Endodermal cell (in vitro differentiated cells): ENCODE results near the gene GHDC. TPM values are rescaled to one million over a fixed set of nuclear protein-coding genes. Genes with fewer than 3 reads are reported as not detected.
A peak's percentile ranks its signal among the peaks of the same experiment; 100 is the strongest.

ENCODE experiments used
- DNase-seq: peaks from one replicate; pipeline ENCODE4 v3.0.0-alpha.2; 2017
- H3K27ac ChIP-seq: 2 replicates; pipeline ENCODE4 v1.5.1; 2013; ENCODE audit warnings: mild to moderate bottlenecking, low read depth, low read length, moderate library complexity
- H3K27me3 ChIP-seq: 2 replicates; pipeline ENCODE4 v1.6.1; 2013; ENCODE audit warnings: mild to moderate bottlenecking, low read length, moderate library complexity; ENCODE audit not compliant: insufficient read depth, control insufficient read depth, poor library complexity, severe bottlenecking
- H3K36me3 ChIP-seq: 2 replicates; pipeline ENCODE4 v1.7.0; 2013; ENCODE audit warnings: mild to moderate bottlenecking, low read length, moderate library complexity; ENCODE audit not compliant: control insufficient read depth, insufficient read depth
- H3K4me1 ChIP-seq: one replicate; pipeline ENCODE4 v1.7.0; 2013; ENCODE audit warnings: low read length; ENCODE audit not compliant: control insufficient read depth, insufficient read depth
- H3K4me3 ChIP-seq: 2 replicates; pipeline ENCODE4 v1.5.1; 2013; ENCODE audit warnings: mild to moderate bottlenecking, low read length, moderate library complexity
- H3K9ac ChIP-seq: 2 replicates; pipeline ENCODE4 v1.6.1; 2013; ENCODE audit warnings: mild to moderate bottlenecking, low read length, moderate library complexity; ENCODE audit not compliant: poor library complexity, severe bottlenecking; ENCODE audit errors: extremely low read depth
- H3K9me3 ChIP-seq: 2 replicates; pipeline ENCODE4 v1.6.1; 2013; ENCODE audit warnings: mild to moderate bottlenecking, low read length, moderate library complexity; ENCODE audit not compliant: control insufficient read depth
- H3K27ac Mint-ChIP-seq: 2 replicates; pipeline ENCODE4 v1.8.0; 2020; ENCODE audit warnings: mixed read lengths
- H3K27me3 Mint-ChIP-seq: 2 replicates; pipeline ENCODE4 v1.8.0; 2021; ENCODE audit warnings: mild to moderate bottlenecking, mixed read lengths; ENCODE audit not compliant: insufficient read depth
- H3K36me3 Mint-ChIP-seq: 2 replicates; pipeline ENCODE4 v1.8.0; 2020; ENCODE audit warnings: low read depth, mixed read lengths
- H3K4me1 Mint-ChIP-seq: 2 replicates; pipeline ENCODE4 v1.8.0; 2020; ENCODE audit warnings: mixed read lengths
- H3K4me3 Mint-ChIP-seq: 2 replicates; pipeline ENCODE4 v1.8.0; 2020; ENCODE audit warnings: mild to moderate bottlenecking, moderate library complexity, mixed read lengths
- H3K9me3 Mint-ChIP-seq: 2 replicates; pipeline ENCODE4 v1.8.0; 2020; ENCODE audit warnings: mild to moderate bottlenecking, mixed read lengths
- WGBS, 2 experiments: methylation state at CpG; one replicate each; pipeline versions ENCODE4 v1.1.5 to v1.1.7; 2013; ENCODE audit warnings: missing lambda C conversion rate in 2 of 2, mixed read lengths in 1 of 2; ENCODE audit not compliant: insufficient coverage in 1 of 2, insufficient read length in 1 of 2; 5-methylcytosine and 5-hydroxymethylcytosine counted together
- total RNA-seq, 2 donors: library from RNA; stranded (reverse); fragmentation: NEBNext Ultra II Directional in 1 of 2; extraction: Animal tissue kit (Norgen Biotek cat#: 25700) in 1 of 2; gene quantifications; 2 replicates in 1 of 2; 3 replicates in 1 of 2; pipeline ENCODE4 v1.2.1, GENCODE V29; 2021
- TF ChIP-seq, protein P1 (sequence below): fragments of 200-600 bp; sonication (generic); conservative IDR thresholded peaks from 2 replicates; pipeline ENCODE4 v1.5.0; 2021; ENCODE audit warnings: antibody characterized with exemption, mild to moderate bottlenecking

GHDC gene
- total RNA-seq, 2 donors from 2014 or later, result 4.4 to 8.4 TPM

DNA sequence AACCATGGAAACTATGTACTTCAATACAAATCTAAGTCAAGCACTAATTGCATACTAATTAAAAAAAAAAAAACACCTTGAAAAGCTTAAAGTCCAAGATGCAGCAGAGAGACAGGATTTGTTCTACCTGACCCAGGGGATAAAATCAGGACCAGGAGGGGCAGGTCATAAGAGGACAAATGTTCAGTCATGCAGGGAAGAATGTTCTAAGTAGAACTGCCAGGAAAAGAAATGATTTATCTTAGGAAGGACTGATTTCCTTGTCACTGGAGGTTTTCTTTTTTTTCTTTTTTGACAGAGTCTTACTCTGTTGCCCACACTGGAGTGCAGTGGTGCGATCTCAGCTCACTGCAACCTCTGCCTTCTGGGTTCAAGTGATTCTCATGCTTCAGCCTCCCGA is 9.1 kb upstream of the GHDC start:
- H3K9ac ChIP-seq, result no peak overlapping the region

DNA sequence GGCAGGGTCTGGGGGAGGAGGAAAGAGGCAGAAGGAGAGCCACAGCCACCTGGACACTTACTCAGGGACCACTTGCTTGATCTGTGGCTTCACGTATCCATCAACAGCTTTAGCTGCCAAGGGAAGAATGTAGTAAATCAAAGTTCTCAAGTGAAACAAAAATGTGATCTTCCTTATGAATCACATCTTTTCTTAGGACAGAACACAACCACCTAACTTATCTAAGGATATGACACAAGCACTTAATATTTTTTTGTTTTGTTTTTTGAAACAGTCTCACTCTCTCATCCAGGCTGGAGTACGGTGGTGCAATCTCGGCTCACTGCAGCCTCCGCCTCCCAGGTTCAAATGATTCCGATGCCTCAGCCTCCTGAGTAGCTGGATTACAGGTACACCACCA is 8.4 kb upstream of the GHDC start:
- Histone ChIP-seq H3K36me3 (peaks cover 66% of the 10 kb centered on the region), H3K9ac (no peak overlapping the region), H3K9me3 (no peaks in the 10 kb centered on the region), H3K4me3 (no peak overlapping the region), H3K27ac (no peak overlapping the region), H3K4me1 (no peaks in the 10 kb centered on the region), H3K27me3 (no peaks in the 10 kb centered on the region)
- H3K4me3 Mint-ChIP-seq, result no peak overlapping the region
- DNase-seq, result no peak
- TF ChIP-seq, protein P1, sequence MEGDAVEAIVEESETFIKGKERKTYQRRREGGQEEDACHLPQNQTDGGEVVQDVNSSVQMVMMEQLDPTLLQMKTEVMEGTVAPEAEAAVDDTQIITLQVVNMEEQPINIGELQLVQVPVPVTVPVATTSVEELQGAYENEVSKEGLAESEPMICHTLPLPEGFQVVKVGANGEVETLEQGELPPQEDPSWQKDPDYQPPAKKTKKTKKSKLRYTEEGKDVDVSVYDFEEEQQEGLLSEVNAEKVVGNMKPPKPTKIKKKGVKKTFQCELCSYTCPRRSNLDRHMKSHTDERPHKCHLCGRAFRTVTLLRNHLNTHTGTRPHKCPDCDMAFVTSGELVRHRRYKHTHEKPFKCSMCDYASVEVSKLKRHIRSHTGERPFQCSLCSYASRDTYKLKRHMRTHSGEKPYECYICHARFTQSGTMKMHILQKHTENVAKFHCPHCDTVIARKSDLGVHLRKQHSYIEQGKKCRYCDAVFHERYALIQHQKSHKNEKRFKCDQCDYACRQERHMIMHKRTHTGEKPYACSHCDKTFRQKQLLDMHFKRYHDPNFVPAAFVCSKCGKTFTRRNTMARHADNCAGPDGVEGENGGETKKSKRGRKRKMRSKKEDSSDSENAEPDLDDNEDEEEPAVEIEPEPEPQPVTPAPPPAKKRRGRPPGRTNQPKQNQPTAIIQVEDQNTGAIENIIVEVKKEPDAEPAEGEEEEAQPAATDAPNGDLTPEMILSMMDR, result no peak
- no peak overlapping the region for H3K27ac Mint-ChIP-seq
- no peaks in the 10 kb centered on the region for H3K9me3 Mint-ChIP-seq
- H3K4me1 Mint-ChIP-seq, result peaks cover 5% of the 10 kb centered on the region
- H3K27me3 Mint-ChIP-seq, result no peaks in the 10 kb centered on the region
- WGBS, 2 experiments, result 95 to 96% methylated on average over 5 of the region's 5 CpGs
- peaks cover 43% of the 10 kb centered on the region for H3K36me3 Mint-ChIP-seq

More for the DNA sequence above, 9.1 kb upstream of the GHDC start:
- H3K27me3 Mint-ChIP-seq, result no peaks in the 10 kb centered on the region
- no peak overlapping the region for H3K4me3 ChIP-seq
- no peaks in the 10 kb centered on the region for H3K27me3 ChIP-seq
- H3K4me3 Mint-ChIP-seq, result no peak overlapping the region
- no peaks in the 10 kb centered on the region for H3K4me1 ChIP-seq
- H3K9me3 Mint-ChIP-seq, result no peaks in the 10 kb centered on the region
- H3K27ac ChIP-seq, result no peak overlapping the region
- H3K27ac Mint-ChIP-seq, result no peak overlapping the region
- no peak for DNase-seq
- 93 to 94% methylated on average over 2 of the region's 2 CpGs for WGBS, 2 experiments
- peaks cover 5% of the 10 kb centered on the region for H3K4me1 Mint-ChIP-seq
- peaks cover 45% of the 10 kb centered on the region for H3K36me3 Mint-ChIP-seq
- TF ChIP-seq, protein P1, result no peak
- peaks cover 71% of the 10 kb centered on the region for H3K36me3 ChIP-seq
- no peaks in the 10 kb centered on the region for H3K9me3 ChIP-seq

DNA sequence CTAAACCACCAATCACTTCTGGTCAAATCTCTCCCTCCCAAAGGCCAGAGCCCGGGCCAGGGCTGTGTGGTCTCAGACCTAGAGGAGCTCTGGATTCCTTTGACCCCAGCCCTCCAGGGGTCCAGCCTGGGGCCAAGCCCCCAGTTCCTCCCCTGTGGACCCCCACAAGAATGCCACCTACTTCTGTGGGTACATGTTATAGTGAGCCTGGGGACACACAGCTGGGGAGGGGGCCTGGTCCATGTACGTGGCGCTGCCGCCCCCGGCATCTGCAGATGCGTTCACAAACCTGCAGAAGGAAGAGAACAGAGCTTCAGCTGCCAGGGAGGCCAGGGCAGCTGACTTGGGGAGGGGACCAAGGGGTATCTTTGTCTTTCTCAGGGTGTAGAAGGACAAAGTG is 7.9 kb upstream of the GHDC start:
- Mint-ChIP-seq H3K4me1 (peaks cover 5% of the 10 kb centered on the region), H3K36me3 (peaks cover 39% of the 10 kb centered on the region), H3K27me3 (no peaks in the 10 kb centered on the region), H3K27ac (peak overlapping the region; percentile 26), H3K9me3 (no peaks in the 10 kb centered on the region), H3K4me3 (no peak overlapping the region)
- Histone ChIP-seq H3K36me3 (peaks cover 61% of the 10 kb centered on the region), H3K4me1 (no peaks in the 10 kb centered on the region), H3K9ac (no peak overlapping the region), H3K4me3 (no peak overlapping the region), H3K27me3 (no peaks in the 10 kb centered on the region), H3K9me3 (no peaks in the 10 kb centered on the region), H3K27ac (no peak overlapping the region)
- TF ChIP-seq, protein P1, result no peak
- DNase-seq, result no peak
- 83 to 93% methylated on average over 1 to 6 of the region's 6 CpGs for WGBS, 2 experiments
